HepG2 (cell line): ENCODE results near the gene MPC1. TPM values are rescaled to one million over a fixed set of nuclear protein-coding genes. Genes with fewer than 3 reads are reported as not detected.

ENCODE experiments used
- HOXA3 ChIP-seq: sonication (generic); formaldehyde crosslinking; IDR thresholded peaks from 2 replicates; pipeline ENCODE4 v1.5.0; 2020; ENCODE audit warnings: missing genetic modification reagents
- ISL2 ChIP-seq: sonication (generic); formaldehyde crosslinking; IDR thresholded peaks from 2 replicates; pipeline ENCODE4 v1.5.0; 2020; ENCODE audit warnings: missing genetic modification reagents
- NKX3-1 ChIP-seq: sonication (generic); formaldehyde crosslinking; IDR thresholded peaks from 2 replicates; pipeline ENCODE4 v1.5.0; 2020; ENCODE audit warnings: missing genetic modification reagents
- NR2F1 ChIP-seq, 2 experiments: fragments of 450-650 bp in 1 of 2; formaldehyde crosslinking in 1 of 2; IDR thresholded peaks; 2 replicates each; pipeline versions ENCODE4 v1.5.0 to v1.6.1; 2016 to 2020; ENCODE audit warnings: mild to moderate bottlenecking in 1 of 2, missing compliant biosample characterization in 1 of 2, missing genetic modification reagents in 1 of 2, moderate library complexity in 1 of 2
- PITX1 ChIP-seq: sonication (generic); formaldehyde crosslinking; IDR thresholded peaks from 2 replicates; pipeline ENCODE4 v1.5.1; 2020; ENCODE audit warnings: mild to moderate bottlenecking, missing genetic modification reagents
- RAD51 ChIP-seq: fragments of 450-650 bp; IDR thresholded peaks from 2 replicates; pipeline ENCODE4 v1.6.1; 2016; ENCODE audit warnings: borderline replicate concordance
- SOX13 ChIP-seq, 3 experiments: fragments of 450-650 bp in 1 of 3; sonication (generic) in 1 of 3; formaldehyde crosslinking in 1 of 3; IDR thresholded peaks in 2 of 3; conservative IDR thresholded peaks in 1 of 3; 2 replicates each; pipeline versions ENCODE4 v1.5.0 to v1.6.1; 2016 to 2020; ENCODE audit warnings: antibody characterized with exemption in 1 of 3, mild to moderate bottlenecking in 1 of 3, missing compliant biosample characterization in 1 of 3, missing genetic modification reagents in 1 of 3, moderate library complexity in 1 of 3
- SOX5 ChIP-seq: IDR thresholded peaks from 2 replicates; pipeline ENCODE4 v1.6.1; 2016; ENCODE audit warnings: borderline replicate concordance
- SYNCRIP ChIP-seq: fragments of 200-400 bp; formaldehyde crosslinking; IDR thresholded peaks from 2 replicates; pipeline ENCODE4 v1.6.1; 2018; ENCODE audit warnings: mild to moderate bottlenecking, low read depth, low read length; ENCODE audit not compliant: insufficient read depth
- ZNF205 ChIP-seq: IDR thresholded peaks from 2 replicates; pipeline ENCODE4 v1.6.1; 2018; ENCODE audit warnings: missing biosample characterization, missing genetic modification reagents
- ZNF329 ChIP-seq: sonication (generic); formaldehyde crosslinking; IDR thresholded peaks from 2 replicates; pipeline ENCODE4 v1.9.0; 2021; ENCODE audit warnings: low read depth, mild to moderate bottlenecking, missing genetic modification reagents
- ZNF343 ChIP-seq: sonication (generic); formaldehyde crosslinking; IDR thresholded peaks from 2 replicates; pipeline ENCODE4 v1.4.0; 2020; ENCODE audit warnings: mild to moderate bottlenecking, missing genetic modification reagents
- ZNF430 ChIP-seq: sonication (generic); formaldehyde crosslinking; IDR thresholded peaks from 2 replicates; pipeline ENCODE4 v1.9.0; 2021; ENCODE audit warnings: mild to moderate bottlenecking, missing genetic modification reagents
- ZNF75D ChIP-seq: sonication (generic); formaldehyde crosslinking; IDR thresholded peaks from 2 replicates; pipeline ENCODE4 v1.8.1; 2023; ENCODE audit warnings: missing genetic modification reagents, mild to moderate bottlenecking, borderline replicate concordance
- ZNF780A ChIP-seq: sonication (generic); formaldehyde crosslinking; IDR thresholded peaks from 2 replicates; pipeline ENCODE4 v1.8.0; 2022; ENCODE audit warnings: mild to moderate bottlenecking, missing genetic modification reagents, moderate library complexity
- polyA plus RNA-seq, 8 experiments: library from polyadenylated mRNA; depleted of rRNA in 3 of 8; stranded (reverse) in 7 of 8; unstranded in 1 of 8; fragments of >200 nt; fragmentation: Illumina TruSeq in 4 of 8; extraction: Trizol in 4 of 8; gene quantifications; 2 replicates each; pipeline versions ENCODE4 v1.2.1 to v1.2.3, GENCODE V29; 2011 to 2016; ENCODE audit warnings: low read depth in 4 of 8, missing spikeins in 1 of 8, mixed read lengths in 1 of 8; ENCODE audit not compliant: insufficient read depth in 1 of 8
- total RNA-seq, 5 experiments: library from RNA; depleted of rRNA; stranded (reverse); fragments of >200 nt; fragmentation: Illumina TruSeq; extraction: Trizol; gene quantifications; 2 replicates each; pipeline ENCODE4 v1.2.3, GENCODE V29; 2016; ENCODE audit warnings: low read depth in 1 of 5
- TF ChIP-seq, protein P1 (sequence below): sonication (generic); formaldehyde crosslinking; IDR thresholded peaks from 2 replicates; pipeline ENCODE4 v1.4.0; 2020; ENCODE audit warnings: missing genetic modification reagents, borderline replicate concordance
- TF ChIP-seq, protein P2 (sequence below), 2 experiments: sonication (generic) in 1 of 2; formaldehyde crosslinking in 1 of 2; IDR thresholded peaks; 2 replicates each; pipeline versions ENCODE4 v1.5.1 to v1.6.1; 2011 to 2020; ENCODE audit warnings: borderline replicate concordance in 1 of 2, low read depth in 1 of 2, low read length in 1 of 2, mild to moderate bottlenecking in 1 of 2, missing genetic modification reagents in 1 of 2, moderate library complexity in 1 of 2
- TF ChIP-seq, protein P3 (sequence below): IDR thresholded peaks from 2 replicates; pipeline ENCODE4 v1.6.1; 2016; ENCODE audit warnings: low read depth, borderline replicate concordance
- TF ChIP-seq, protein P4 (sequence below): sonication (generic); formaldehyde crosslinking; IDR thresholded peaks from 2 replicates; pipeline ENCODE4 v1.5.0; 2020; ENCODE audit warnings: mild to moderate bottlenecking, missing genetic modification reagents, moderate library complexity

Gene MPC1
- total and polyA plus RNA-seq, 2 of the 13 experiments (the other 11 are each of a cell fraction or from before 2014, with no cell fraction given), result 189 to 214 TPM

DNA sequence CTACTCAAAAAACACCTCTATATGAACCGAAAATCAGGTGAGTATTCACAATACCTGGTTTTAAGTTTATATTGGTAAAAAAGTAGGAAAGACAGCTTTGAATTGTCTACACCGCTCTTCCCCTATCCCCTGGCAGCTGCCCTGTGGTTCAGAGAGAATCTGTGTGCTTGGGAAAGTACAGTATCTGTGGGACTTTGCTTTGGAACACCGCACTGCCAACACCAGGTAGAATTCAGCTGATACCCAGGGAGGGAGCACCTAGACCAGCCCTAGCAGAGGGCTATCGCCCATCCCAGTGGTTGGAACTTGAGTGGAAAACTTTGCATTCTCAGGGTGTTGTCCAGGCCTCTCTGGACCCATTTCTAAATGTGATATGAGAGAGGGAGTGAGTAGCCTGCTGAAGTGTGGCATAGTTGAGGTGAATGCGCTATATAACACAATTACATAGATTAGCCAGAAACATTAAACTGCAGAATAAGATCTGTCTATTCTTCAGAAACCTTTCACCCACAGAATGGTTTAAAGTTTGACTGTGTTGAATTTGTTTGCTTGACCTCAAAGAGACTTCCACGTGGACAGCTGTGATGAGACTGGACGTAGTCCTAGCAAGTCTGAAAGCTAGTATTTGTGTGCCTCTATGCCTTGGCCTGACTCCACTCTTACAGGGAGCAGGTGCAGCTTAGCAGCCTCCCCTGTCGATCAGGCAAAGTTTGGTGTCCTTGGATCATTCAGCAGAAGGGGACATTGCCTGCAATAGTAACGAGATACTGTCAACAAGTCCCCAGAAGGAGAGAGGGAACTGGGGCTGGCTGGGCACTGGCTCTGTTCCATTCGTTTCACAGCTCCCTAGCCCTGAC is 11.5 kb upstream of the MPC1 start (continued):
- TF ChIP-seq SOX13 (IDR thresholded peaks at IDR 0.05) (no peak), SOX13 (CRISPR knock-in tag; conservative IDR thresholded peaks at IDR 0.05 in 1 of 2, IDR thresholded peaks at IDR 0.05 in 1 of 2) (peak in 1 of 2 experiments; percentile 64; a peak in 1 of 4 replicates), ZNF780A (CRISPR knock-in tag) (no peak), ISL2 (CRISPR knock-in tag) (peak; percentile 70; the same call in 1 of the 2 replicates), NKX3-1 (0 out of 2 replicates have a peak, but pooled peaks have one; percentile 35), SOX5 (CRISPR knock-in tag) (peak; percentile 77), SYNCRIP (no peak), ZNF430 (CRISPR knock-in tag) (peak; percentile 73; the same call in 1 of the 2 replicates), ZNF329 (CRISPR knock-in tag) (no peak), HOXA3 (CRISPR knock-in tag) (peak; percentile 67; the same call in 1 of the 2 replicates), ZNF343 (CRISPR knock-in tag) (peak; percentile 60; the same call in 1 of the 2 replicates), PITX1 (CRISPR knock-in tag) (peak; percentile 66; the same call in 1 of the 2 replicates), ZNF205 (CRISPR knock-in tag) (peak; percentile 65; the same call in 1 of the 2 replicates), NR2F1 (CRISPR knock-in tag; IDR thresholded peaks at IDR 0.05) (no peak), RAD51 (no peak), ZNF75D (no peak)
- TF ChIP-seq, protein P1, sequence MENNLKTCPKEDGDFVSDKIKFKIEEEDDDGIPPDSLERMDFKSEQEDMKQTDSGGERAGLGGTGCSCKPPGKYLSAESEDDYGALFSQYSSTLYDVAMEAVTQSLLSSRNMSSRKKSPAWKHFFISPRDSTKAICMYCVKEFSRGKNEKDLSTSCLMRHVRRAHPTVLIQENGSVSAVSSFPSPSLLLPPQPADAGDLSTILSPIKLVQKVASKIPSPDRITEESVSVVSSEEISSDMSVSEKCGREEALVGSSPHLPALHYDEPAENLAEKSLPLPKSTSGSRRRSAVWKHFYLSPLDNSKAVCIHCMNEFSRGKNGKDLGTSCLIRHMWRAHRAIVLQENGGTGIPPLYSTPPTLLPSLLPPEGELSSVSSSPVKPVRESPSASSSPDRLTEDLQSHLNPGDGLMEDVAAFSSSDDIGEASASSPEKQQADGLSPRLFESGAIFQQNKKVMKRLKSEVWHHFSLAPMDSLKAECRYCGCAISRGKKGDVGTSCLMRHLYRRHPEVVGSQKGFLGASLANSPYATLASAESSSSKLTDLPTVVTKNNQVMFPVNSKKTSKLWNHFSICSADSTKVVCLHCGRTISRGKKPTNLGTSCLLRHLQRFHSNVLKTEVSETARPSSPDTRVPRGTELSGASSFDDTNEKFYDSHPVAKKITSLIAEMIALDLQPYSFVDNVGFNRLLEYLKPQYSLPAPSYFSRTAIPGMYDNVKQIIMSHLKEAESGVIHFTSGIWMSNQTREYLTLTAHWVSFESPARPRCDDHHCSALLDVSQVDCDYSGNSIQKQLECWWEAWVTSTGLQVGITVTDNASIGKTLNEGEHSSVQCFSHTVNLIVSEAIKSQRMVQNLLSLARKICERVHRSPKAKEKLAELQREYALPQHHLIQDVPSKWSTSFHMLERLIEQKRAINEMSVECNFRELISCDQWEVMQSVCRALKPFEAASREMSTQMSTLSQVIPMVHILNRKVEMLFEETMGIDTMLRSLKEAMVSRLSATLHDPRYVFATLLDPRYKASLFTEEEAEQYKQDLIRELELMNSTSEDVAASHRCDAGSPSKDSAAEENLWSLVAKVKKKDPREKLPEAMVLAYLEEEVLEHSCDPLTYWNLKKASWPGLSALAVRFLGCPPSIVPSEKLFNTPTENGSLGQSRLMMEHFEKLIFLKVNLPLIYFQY (CRISPR knock-in tag), result no peak
- TF ChIP-seq, protein P2, sequence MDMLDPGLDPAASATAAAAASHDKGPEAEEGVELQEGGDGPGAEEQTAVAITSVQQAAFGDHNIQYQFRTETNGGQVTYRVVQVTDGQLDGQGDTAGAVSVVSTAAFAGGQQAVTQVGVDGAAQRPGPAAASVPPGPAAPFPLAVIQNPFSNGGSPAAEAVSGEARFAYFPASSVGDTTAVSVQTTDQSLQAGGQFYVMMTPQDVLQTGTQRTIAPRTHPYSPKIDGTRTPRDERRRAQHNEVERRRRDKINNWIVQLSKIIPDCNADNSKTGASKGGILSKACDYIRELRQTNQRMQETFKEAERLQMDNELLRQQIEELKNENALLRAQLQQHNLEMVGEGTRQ (IDR thresholded peaks at IDR 0.05; ENCODE audit: low read depth, low read length), result no peak
- TF ChIP-seq, protein P2 (CRISPR knock-in tag; IDR thresholded peaks at IDR 0.05; ENCODE audit: borderline replicate concordance), result no peak
- TF ChIP-seq, protein P3, sequence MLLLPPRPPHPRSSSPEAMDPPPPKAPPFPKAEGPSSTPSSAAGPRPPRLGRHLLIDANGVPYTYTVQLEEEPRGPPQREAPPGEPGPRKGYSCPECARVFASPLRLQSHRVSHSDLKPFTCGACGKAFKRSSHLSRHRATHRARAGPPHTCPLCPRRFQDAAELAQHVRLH (CRISPR knock-in tag), result peak; percentile 39; the same call in 1 of the 2 replicates
- TF ChIP-seq, protein P4, sequence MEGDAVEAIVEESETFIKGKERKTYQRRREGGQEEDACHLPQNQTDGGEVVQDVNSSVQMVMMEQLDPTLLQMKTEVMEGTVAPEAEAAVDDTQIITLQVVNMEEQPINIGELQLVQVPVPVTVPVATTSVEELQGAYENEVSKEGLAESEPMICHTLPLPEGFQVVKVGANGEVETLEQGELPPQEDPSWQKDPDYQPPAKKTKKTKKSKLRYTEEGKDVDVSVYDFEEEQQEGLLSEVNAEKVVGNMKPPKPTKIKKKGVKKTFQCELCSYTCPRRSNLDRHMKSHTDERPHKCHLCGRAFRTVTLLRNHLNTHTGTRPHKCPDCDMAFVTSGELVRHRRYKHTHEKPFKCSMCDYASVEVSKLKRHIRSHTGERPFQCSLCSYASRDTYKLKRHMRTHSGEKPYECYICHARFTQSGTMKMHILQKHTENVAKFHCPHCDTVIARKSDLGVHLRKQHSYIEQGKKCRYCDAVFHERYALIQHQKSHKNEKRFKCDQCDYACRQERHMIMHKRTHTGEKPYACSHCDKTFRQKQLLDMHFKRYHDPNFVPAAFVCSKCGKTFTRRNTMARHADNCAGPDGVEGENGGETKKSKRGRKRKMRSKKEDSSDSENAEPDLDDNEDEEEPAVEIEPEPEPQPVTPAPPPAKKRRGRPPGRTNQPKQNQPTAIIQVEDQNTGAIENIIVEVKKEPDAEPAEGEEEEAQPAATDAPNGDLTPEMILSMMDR (CRISPR knock-in tag), result peak; percentile 58
